Hematopoietic multipotent progenitor cell treated with erythropoietin and hydrocortisone succinate and interleukin-3 and kit ligand, for 4 days (in vitro differentiated cells): Measurements from ENCODE around the gene LMX1B.
"Not testable (repeated sequence)": the region's sequence is repeated elsewhere in the genome, so short reads cannot be mapped to it uniquely, and the experiment has no call there.

Experiments used
- DNase-seq: peaks from one replicate; pipeline ENCODE4 v3.0.0-alpha.2; 2015

LMX1B gene

DNA sequence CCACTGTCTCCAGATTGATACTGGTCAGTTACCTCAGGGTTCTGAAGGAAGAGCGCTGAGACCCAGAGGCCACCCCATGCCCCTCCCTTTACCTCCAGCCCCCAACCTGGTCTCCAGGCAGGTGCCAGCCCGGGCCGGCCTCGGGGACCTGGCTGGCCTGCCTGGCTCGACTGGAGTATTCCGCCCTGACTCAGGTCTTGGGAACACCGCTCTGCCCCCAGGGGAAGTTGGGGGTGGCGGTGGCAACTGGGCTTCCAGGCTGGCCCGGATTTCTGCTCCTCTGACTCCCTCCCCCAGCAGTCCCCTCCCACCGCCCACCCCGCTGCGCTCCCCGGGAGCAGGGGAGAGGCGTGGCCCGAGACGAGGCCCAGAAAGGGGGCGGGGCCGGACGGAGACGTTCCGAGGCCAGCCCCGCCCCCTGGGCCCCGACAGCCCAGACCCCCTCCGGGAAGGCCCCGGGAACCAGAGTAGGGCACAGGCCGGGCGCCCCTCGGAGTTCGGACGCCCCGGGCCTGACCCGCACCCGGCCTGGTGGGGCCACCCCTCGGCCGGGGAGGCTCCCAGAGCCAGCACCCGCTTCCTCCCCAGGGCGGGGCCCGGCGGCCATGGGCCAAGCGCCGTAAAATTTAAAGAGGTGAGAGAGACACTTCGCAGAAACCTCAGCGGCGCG, 108.7 kb downstream of the LMX1B start:
- DNase-seq: peak; percentile 86

DNA sequence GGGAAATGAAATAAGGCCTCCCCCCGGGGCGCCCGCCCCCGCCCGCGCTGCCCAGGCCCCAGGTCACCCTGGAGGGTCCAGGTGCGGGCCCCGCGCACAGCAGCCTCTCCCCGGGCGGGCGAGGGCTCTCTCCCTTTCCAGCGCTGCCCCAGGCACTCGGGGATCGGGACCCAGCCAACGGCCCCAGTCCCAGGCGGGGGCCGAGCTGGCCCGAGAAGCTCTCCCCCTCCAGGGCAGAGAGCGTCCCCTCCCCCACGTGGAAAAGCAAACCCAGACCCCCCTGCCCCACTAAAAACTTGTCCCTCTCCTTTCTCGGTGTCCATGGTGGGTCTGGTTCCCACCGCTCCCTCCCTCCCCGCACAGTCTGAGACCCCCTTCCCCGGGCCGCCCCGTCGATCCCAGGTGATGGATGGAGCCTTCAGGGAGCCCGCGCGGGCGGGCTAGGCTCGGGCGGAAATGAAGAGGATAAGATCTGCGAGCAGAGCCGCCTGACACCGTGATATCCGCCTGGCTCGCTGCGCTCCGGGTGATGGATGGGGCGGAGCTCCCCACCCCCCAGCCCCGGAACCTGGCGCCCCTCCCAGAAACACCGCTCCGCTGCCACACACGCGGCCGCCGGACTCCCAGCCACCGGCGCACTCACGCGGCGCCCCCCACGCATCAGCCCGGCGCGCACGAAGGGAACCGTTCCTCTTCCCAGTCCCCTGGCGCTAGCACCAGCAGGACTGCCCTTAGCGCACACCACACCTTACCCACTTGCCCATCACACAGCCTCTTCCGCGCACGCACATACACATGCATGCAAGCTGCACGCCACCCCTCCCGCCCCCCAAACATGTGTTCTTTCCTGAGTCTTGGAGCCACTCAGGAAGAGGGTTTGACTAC, 109.4 kb downstream of the LMX1B start:
- DNase-seq: peak; percentile 71

- DNase-seq: peak; percentile 26
Measured at GRCh38 chr9:126723807-126724172, 110.1 kb downstream of the LMX1B start.

- DNase-seq: no peak
Measured at GRCh38 chr9:126724226-126724625, 110.5 kb downstream of the LMX1B start.

DNA sequence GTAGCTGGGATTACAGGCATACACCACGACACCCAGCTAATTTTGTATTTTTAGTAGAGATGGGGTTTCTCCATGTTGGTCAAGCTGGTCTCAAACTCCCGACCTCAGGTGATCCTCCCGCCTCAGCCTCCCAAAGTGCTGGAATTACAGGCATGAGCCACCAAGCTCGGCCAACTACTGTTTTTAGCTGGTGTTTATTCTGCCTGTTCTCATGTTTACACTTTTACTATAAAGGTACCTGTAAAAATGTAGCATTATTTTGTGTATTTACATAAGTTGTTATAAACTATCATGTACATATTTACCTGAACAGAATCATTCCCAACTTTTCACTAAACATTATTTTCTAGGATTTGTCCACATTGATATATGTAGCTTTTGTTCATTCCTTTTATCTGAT, 111.8 kb downstream of the LMX1B start:
- DNase-seq: not testable (repeated sequence)

- DNase-seq: not testable (repeated sequence)
Measured at GRCh38 chr9:126728210-126728609, 114.5 kb downstream of the LMX1B start.

GRCh38 chr9:126730592-126730991, 116.9 kb downstream of the LMX1B start:
- DNase-seq: not testable (repeated sequence)

GRCh38 chr9:126733005-126733404, 119.3 kb downstream of the LMX1B start:
- DNase-seq: no peak

DNA sequence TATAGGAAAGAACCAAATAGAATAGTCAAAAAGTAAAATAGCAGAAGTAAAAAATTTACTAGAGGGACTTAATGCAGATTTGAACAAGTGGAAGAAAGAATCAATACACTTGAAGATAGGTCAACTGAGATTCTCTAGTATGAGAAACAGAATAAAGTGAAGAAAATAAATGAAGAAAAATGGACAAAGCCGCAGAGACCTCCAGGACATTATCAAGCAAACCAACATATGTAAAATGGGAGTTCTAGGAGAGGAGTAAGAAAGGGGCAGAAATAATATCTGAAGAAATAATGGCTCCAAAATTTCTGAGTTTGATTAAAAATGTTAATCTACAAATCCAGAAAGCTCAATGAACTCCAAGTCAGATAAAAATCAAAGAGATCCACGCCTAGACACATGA, 121.1 kb downstream of the LMX1B start:
- no peak for DNase-seq

GRCh38 chr9:126735482-126735881, 121.8 kb downstream of the LMX1B start:
- no peak for DNase-seq

GRCh38 chr9:126738553-126738952, 124.8 kb downstream of the LMX1B start:
- DNase-seq: no peak

DNA sequence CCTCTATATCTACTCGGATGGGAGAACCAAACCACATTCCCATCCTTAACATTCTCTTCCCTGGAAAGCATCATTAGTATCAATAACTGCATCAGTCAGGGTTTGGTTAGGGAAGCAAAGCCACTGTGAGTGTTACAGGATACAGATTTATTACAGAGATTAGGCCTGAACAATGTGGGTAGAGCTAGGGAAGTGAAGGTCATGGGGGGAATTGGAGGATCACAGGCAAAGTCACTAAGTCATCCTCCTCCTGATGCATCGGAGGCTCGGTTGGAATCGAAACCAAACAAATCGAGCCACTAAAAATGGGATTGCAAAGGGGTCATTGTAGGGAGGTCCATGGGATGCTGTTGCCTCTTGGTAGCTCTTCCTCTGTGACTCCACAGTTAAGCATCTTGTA, 129.3 kb downstream of the LMX1B start:
- DNase-seq: peak; percentile 20

DNA sequence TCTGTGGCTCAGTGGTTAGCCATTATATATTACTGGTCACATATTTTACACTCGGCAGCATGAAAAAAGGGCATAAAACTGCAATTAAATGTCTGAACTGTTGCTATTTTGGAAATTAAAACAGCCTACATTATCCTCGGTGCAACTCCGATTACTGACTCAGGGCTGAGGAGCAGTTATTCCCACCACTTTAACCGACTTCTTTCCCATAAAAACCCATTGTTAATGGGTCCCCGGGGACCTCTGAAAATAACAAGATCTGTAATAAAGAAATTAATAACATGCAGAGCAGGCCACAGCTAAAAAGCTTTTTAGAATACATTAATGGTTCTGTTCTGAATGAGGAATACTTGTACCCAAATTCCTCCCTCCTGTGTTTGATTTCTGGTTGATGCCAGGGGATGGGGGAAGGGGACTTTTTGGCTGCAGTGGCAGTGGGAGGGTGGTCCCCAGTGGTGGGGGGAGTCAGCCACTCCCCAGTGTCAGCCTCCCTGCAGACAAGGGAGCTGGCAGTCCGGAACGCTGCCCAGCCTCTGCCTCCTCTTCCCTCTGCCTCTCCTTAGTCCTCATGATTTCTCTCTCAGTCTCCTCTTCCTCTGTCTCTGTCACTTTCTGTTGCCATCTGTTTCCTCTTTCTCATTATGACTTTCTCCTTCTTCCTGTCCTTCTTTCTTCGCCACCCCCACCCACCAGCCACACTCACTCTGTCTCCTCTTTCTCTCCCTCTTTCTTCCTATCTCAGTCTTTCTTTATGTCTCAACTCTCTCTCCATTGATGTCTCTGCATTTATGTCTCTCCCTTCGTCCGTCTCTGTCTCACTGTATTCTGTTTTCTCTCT, 132.1 kb downstream of the LMX1B start:
- DNase-seq: peak; percentile 32
